GM06990 (cell line): ENCODE measurements around the gene KAT5.
"Not testable (repeated sequence)": the region's sequence is repeated elsewhere in the genome, so short reads cannot be mapped to it uniquely, and the experiment has no call there.

Experiments
- DNase-seq: peaks from one replicate; pipeline ENCODE4 v3.0.0-alpha.2; 2011; ENCODE audit not compliant: insufficient read length; ENCODE audit errors: extremely low read depth
- H3K27me3 ChIP-seq: replicated peaks from 2 replicates; pipeline ENCODE4 v1.6.0; 2011; ENCODE audit warnings: low read length; ENCODE audit not compliant: control insufficient read depth, insufficient read depth
- H3K36me3 ChIP-seq: 2 replicates; pipeline ENCODE4 v1.5.1; 2011; ENCODE audit warnings: low read length; ENCODE audit not compliant: control insufficient read depth, insufficient read depth
- H3K4me3 ChIP-seq: replicated peaks from 2 replicates; pipeline ENCODE4 v1.5.1; 2011; ENCODE audit warnings: low read depth, mild to moderate bottlenecking, control low read depth, low read length
- CTCF ChIP-seq: IDR thresholded peaks from 2 replicates; pipeline ENCODE4 v1.5.1; 2011; ENCODE audit warnings: low read length, control low read depth, mild to moderate bottlenecking, inconsistent platforms; ENCODE audit not compliant: insufficient read depth, poor library complexity, severe bottlenecking

KAT5 gene

DNA sequence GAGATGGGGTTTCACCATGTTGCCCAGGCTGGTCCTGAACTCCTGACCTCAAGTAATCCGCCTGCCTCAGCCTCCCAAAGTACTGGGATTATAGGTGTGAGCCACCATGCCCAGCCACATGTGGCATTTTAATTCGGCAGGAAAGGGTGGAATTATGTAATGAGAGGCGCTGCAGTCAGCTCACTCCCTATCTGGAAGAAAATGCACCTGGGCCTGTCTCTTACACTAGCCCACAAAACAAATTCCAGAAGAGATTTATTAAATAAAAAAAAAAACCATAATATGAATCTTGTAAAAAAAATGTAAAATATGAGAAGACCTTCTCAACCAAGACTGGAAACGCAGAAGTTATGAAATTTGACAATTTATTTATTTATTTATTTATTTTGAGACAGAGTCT, 8.2 kb upstream of the KAT5 start:
- Histone ChIP-seq H3K36me3 (no peaks in the 10 kb centered on the region), H3K4me3 (no peak overlapping the region), H3K27me3 (no peaks in the 10 kb centered on the region)
- no peak for DNase-seq
- TF ChIP-seq CTCF = no peak

DNA sequence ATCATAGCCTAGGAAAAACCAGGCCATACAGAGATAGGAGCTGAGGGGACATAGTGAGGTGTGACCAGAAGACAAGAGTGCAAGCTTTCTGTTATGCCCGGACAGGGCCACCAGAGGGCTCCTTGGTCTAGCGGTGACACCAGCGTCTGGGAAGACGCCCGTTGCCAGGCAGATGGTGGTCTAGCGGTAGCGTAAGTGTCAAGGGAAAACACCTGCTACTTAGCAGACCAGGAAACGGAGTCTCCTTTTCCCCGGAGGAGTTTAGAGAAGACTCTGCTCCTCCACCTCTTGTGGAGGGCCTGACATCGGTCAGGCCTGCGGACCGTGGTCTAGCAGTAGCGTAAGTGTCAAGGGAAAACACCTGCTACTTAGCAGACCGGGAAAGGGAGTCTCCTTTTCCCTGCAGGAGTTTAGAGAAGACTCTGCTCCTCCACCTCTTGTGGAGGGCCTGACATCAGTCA, 5.7 kb upstream of the KAT5 start:
- H3K36me3 ChIP-seq, H3K27me3 ChIP-seq: not testable (repeated sequence)
- peak; percentile 59 for TF ChIP-seq CTCF
- peak overlapping the region; percentile 16; the same call in 1 of the 2 replicates for H3K4me3 ChIP-seq
- DNase-seq = peak; percentile 49

GRCh38 chr11:65707002-65707401, 5.0 kb upstream of the KAT5 start:
- DNase-seq, H3K27me3 ChIP-seq, H3K4me3 ChIP-seq, H3K36me3 ChIP-seq: not testable (repeated sequence)

GRCh38 chr11:65708451-65708850, 3.6 kb upstream of the KAT5 start:
- no peak for TF ChIP-seq CTCF
- no peak for DNase-seq
- H3K36me3 ChIP-seq = peaks cover 3% of the 10 kb centered on the region
- no peak overlapping the region for H3K4me3 ChIP-seq
- no peaks in the 10 kb centered on the region for H3K27me3 ChIP-seq

- no peak for DNase-seq
- H3K36me3 ChIP-seq = peaks cover 10% of the 10 kb centered on the region
- no peak overlapping the region for H3K4me3 ChIP-seq
- no peaks in the 10 kb centered on the region for H3K27me3 ChIP-seq
- TF ChIP-seq CTCF = no peak
Measured at GRCh38 chr11:65709661-65710060, 2.4 kb upstream of the KAT5 start.

- Histone ChIP-seq H3K27me3 (no peaks in the 10 kb centered on the region), H3K4me3 (no peak overlapping the region), H3K36me3 (peaks cover 15% of the 10 kb centered on the region)
- no peak for TF ChIP-seq CTCF
- no peak for DNase-seq
Measured at GRCh38 chr11:65710421-65710820, 1.6 kb upstream of the KAT5 start.
